Ovary (tissue), 9 donors: Measurements from ENCODE around the gene UBXN6. TPM values are rescaled to one million over a fixed set of nuclear protein-coding genes. Genes with fewer than 3 reads are reported as not detected.
A peak's percentile ranks its signal among the peaks of the same experiment; 100 is the strongest.

ENCODE experiments used
- DNase-seq, 5 donors: peaks; one replicate each; pipeline ENCODE4 v3.0.0-alpha.2; 2019 to 2020
- H3K27ac ChIP-seq, 2 donors: fragments of 200-600 bp; one replicate each; pipeline versions ENCODE4 v1.5.1 to v1.8.0; 2019 to 2022
- H3K27me3 ChIP-seq: fragments of 200-600 bp; one replicate; pipeline ENCODE4 v1.8.0; 2022
- H3K36me3 ChIP-seq: fragments of 200-600 bp; sonication (generic); one replicate; pipeline ENCODE4 v1.5.1; 2019
- H3K4me1 ChIP-seq: one replicate; pipeline ENCODE4 v1.8.1; 2013; ENCODE audit warnings: mild to moderate bottlenecking, moderate library complexity; ENCODE audit not compliant: insufficient read depth
- H3K4me3 ChIP-seq: fragments of 200-600 bp; sonication (generic); one replicate; pipeline ENCODE4 v1.5.1; 2017
- H3K9me3 ChIP-seq, 2 donors: fragments of 200-600 bp in 1 of 2; sonication (generic) in 1 of 2; one replicate each; pipeline versions ENCODE4 v1.5.1 to v1.8.1; 2013 to 2019; ENCODE audit warnings: mild to moderate bottlenecking in 1 of 2, moderate library complexity in 1 of 2
- EP300 ChIP-seq: sonication (generic); formaldehyde crosslinking; IDR thresholded peaks from one replicate; pipeline ENCODE4 v1.6.1; 2017; ENCODE audit warnings: antibody characterized with exemption
- POLR2A ChIP-seq: fragments of 450-650 bp; IDR thresholded peaks from one replicate; pipeline ENCODE4 v1.6.1; 2017; ENCODE audit warnings: antibody characterized with exemption, mild to moderate bottlenecking, moderate library complexity
- WGBS, 3 donors: extraction: QIAGEN DNeasy Blood & Tissue Kit in 1 of 3; methylation state at CpG; one replicate each; pipeline versions ENCODE4 v1.1.5 to v1.1.7; 2013 to 2017; 5-methylcytosine and 5-hydroxymethylcytosine counted together
- intact Hi-C, 4 donors: fragments of 100-400 bp; cut with DNase I; formaldehyde crosslinking; loops; one replicate each; pipeline versions ENCODE4 v1.11.0 to v1.15.1; 2022 to 2023
- polyA plus RNA-seq, 2 donors: library from polyadenylated mRNA; stranded (reverse); fragments of 200-250 nt in 1 of 2; fragments of 350-450 nt in 1 of 2; fragmentation: Illumina TruSeq in 1 of 2; extraction: RNeasy Lipid Tissue Mini Kit (QIAGEN cat#74804) in 1 of 2; gene quantifications; one replicate each; pipeline ENCODE4 v1.2.3, GENCODE V29; 2013 to 2014
- total RNA-seq, 7 donors: library from RNA; depleted of rRNA in 2 of 7; stranded (reverse); fragments of >200 nt in 2 of 7; fragmentation: NEBNext Ultra II Directional in 3 of 7; extraction: Animal tissue kit (Norgen Biotek cat#: 25700) in 3 of 7; gene quantifications; one replicate each; pipeline versions ENCODE4 v1.1.0 to v1.2.4, GENCODE V29; 2016 to 2023
- TF ChIP-seq, protein P1 (sequence below), 3 donors: fragments of 450-650 bp in 2 of 3; fragments of 200-600 bp in 1 of 3; IDR thresholded peaks; one replicate each; pipeline versions ENCODE4 v1.5.1 to v1.8.0; 2016 to 2022; ENCODE audit warnings: antibody characterized with exemption in 3 of 3, mild to moderate bottlenecking in 1 of 3
- donor health status: DM: no; HTN: no; CAD: no; lungs with moderate emphysema.
- donor health status: DM: no; HTN: no; CAD: no.
- donor health status: Bipolar disorder and iron deficiency.
- donor health status: DM: yes; HTN: yes; CAD: no.
- donor health status: DM: no; HTN: no; CAD: no.
- donor health status: DM: yes; HTN: yes; CAD: no.

UBXN6 gene
- total and polyA plus RNA-seq, 9 donors = 19.3 to 170 (median 133) TPM

DNA sequence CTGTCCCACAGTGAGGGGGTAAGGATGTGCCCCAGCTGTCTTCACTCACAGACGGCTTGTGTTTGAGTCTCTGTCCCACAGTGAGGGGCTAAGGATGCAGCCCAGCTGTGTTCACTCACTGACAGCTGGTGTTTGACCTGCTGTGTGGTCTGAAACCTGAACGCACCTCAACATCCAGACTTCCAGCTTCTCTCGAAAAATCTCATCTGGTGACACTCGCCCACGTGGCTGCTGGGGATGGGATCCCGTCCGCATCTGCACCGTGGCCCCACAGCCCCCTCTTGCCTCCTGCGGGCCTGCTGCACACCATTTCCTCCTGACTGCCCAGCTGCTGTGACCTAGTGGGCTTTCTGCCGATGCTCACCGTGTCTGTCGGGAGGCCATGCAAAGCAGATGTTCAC is 27.8 kb downstream of the UBXN6 start:
- TF ChIP-seq EP300 = no peak
- TF ChIP-seq, protein P1, sequence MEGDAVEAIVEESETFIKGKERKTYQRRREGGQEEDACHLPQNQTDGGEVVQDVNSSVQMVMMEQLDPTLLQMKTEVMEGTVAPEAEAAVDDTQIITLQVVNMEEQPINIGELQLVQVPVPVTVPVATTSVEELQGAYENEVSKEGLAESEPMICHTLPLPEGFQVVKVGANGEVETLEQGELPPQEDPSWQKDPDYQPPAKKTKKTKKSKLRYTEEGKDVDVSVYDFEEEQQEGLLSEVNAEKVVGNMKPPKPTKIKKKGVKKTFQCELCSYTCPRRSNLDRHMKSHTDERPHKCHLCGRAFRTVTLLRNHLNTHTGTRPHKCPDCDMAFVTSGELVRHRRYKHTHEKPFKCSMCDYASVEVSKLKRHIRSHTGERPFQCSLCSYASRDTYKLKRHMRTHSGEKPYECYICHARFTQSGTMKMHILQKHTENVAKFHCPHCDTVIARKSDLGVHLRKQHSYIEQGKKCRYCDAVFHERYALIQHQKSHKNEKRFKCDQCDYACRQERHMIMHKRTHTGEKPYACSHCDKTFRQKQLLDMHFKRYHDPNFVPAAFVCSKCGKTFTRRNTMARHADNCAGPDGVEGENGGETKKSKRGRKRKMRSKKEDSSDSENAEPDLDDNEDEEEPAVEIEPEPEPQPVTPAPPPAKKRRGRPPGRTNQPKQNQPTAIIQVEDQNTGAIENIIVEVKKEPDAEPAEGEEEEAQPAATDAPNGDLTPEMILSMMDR (IDR thresholded peaks at IDR 0.05) = no peak

DNA sequence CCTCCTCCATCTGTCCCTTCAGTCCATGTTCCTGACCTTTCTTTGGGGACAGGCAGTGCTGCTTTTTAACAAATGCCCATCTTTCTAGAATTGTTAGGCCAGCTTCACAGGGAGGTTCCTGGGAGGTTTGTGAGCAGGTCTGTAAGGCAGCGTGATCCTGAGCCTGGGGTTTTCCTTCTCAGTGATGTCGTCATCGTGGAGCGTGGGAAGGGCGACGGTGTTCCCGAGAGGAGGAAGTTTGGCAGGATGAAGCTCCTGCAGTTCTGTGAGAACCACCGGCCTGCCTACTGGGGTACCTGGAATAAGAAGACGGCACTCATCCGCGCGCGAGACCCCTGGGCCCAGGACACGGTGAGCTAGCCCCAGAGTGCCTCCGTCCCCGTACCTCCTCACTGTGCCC is 28.3 kb downstream of the UBXN6 start:
- no peaks in the 10 kb centered on the region for H3K4me1 ChIP-seq
- WGBS, 3 donors = 54 to 62% (median 61%) methylated on average over 16 of the region's 16 CpGs
- no peak overlapping the region for H3K27ac ChIP-seq
- peak in 2 of 5 donors; percentile 48 to 64 for DNase-seq
- no peaks in the 10 kb centered on the region for H3K36me3 ChIP-seq
- H3K9me3 ChIP-seq = no peaks in the 10 kb centered on the region
- no peak overlapping the region for H3K4me3 ChIP-seq
- TF ChIP-seq POLR2A = no peak
- TF ChIP-seq EP300 = no peak
- TF ChIP-seq, protein P1 (IDR thresholded peaks at IDR 0.05) = no peak
- H3K27me3 ChIP-seq = no peaks in the 10 kb centered on the region
- intact Hi-C loops = no loop called here

More for the DNA sequence above, 27.8 kb downstream of the UBXN6 start:
- no peak for DNase-seq
- intact Hi-C loops = no loop called here
- no peaks in the 10 kb centered on the region for H3K4me1 ChIP-seq
- WGBS, 3 donors = 22 to 39% (median 31%) methylated on average over 12 of the region's 12 CpGs
- H3K27me3 ChIP-seq = no peaks in the 10 kb centered on the region
- no peaks in the 10 kb centered on the region for H3K9me3 ChIP-seq
- H3K4me3 ChIP-seq = no peak overlapping the region
- H3K36me3 ChIP-seq = no peaks in the 10 kb centered on the region
- no peak overlapping the region for H3K27ac ChIP-seq

DNA sequence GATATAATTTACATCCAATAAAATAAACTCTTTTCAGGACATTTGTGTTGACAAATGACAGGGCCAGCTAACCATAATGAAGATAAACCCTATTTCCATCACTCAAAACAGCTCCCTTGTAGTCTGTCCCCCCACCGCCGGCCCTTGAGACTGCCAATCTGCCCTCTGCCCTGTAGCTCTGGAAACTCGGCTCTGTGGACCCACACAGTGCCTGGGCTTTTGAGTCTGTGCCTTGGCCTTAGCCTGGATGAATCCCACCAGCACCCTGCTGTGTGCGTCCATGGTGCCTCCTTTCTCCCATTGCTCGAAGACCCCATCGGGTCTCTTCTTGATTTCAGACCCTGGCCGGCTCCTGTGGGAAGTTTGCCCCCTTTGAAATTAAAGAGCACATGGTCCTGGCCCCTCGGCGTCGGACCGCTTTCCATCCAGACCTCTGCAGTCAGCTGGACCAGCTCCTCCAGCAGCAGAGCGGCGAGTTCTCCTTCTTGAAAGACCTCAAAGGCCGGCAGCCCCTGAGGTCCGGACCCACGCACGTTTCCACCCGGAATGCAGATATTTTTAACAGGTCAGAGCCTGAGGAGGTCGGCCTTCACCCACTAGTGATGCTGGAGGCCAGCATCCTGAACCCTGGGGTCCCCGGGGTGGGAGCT is 29.1 kb downstream of the UBXN6 start:
- Histone ChIP-seq H3K9me3 (no peaks in the 10 kb centered on the region), H3K27ac (no peak overlapping the region), H3K4me1 (no peaks in the 10 kb centered on the region), H3K36me3 (no peaks in the 10 kb centered on the region), H3K27me3 (no peaks in the 10 kb centered on the region), H3K4me3 (no peak overlapping the region)
- intact Hi-C loops = no loop called here
- DNase-seq = no peak
- TF ChIP-seq POLR2A (no peak), EP300 (no peak)
- TF ChIP-seq, protein P1 (IDR thresholded peaks at IDR 0.05) = no peak
- WGBS, 3 donors = 83 to 88% (median 85%) methylated on average over 20 of the region's 20 CpGs

DNA sequence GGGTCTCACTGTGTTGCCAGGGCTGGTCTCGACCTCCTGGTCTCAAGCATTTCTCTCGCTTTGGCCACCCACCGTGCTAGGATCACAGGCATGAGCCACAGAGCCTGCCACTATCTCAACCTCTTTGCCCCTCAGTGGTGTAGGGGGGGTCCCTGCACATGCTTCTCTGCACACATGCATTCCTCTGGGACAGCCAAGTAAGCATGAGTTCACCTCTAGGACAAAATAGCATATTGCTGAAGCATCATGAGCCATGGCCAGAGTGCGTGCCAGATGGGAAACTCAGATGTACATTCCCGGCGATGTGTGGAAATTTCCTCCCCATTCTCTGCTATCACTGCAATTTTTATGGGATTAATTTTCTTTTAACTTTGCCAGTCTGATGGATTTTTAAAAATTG is 32.1 kb downstream of the UBXN6 start:
- no peak for DNase-seq
- H3K4me1 ChIP-seq = no peaks in the 10 kb centered on the region
- H3K9me3 ChIP-seq = no peaks in the 10 kb centered on the region
- 81 to 92% (median 90%) methylated on average over 6 of the region's 6 CpGs for WGBS, 3 donors
- H3K27me3 ChIP-seq = no peaks in the 10 kb centered on the region
- intact Hi-C loops = no loop called here
- TF ChIP-seq EP300 = no peak
- TF ChIP-seq POLR2A = no peak
- TF ChIP-seq, protein P1 (IDR thresholded peaks at IDR 0.05) = no peak
- H3K4me3 ChIP-seq = no peak overlapping the region
- H3K27ac ChIP-seq = no peak overlapping the region
- H3K36me3 ChIP-seq = no peaks in the 10 kb centered on the region
